NT2/D1 (cell line): Measurements from ENCODE around the gene CEBPG.

Experiments used
- SUZ12 ChIP-seq: IDR thresholded peaks from 2 replicates; pipeline ENCODE4 v1.6.1; 2011; ENCODE audit not compliant: insufficient read length, insufficient read depth; ENCODE audit errors: extremely low read depth
- ZNF274 ChIP-seq: IDR thresholded peaks from 2 replicates; pipeline ENCODE4 v1.6.1; 2011; ENCODE audit warnings: mild to moderate bottlenecking, low read depth, low read length

DNA sequence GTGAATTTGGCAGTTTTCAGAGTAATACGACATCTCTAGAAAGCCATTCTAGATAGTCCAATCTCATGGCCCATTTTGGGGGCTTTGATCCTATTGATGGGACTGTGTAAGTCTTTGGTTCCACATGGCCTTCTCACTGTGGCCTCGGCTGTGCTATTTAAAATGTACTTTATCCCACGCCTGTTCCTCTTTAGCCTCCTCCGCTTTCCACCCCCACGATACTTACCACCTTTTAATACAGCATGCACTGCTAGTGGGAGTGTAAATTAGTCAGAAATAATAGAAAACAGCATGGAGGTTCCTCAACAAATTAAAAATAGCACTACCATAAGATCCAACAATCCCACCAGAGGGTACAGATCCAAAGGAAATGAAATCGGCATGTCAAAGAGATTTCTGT is 28.3 kb upstream of the CEBPG start:
- no peak for TF ChIP-seq ZNF274
- no peak for TF ChIP-seq SUZ12
